Brain microvascular endothelial cell (primary cell): ENCODE measurements around the gene XRN1.
"Not testable (repeated sequence)": the region's sequence is repeated elsewhere in the genome, so short reads cannot be mapped to it uniquely, and the experiment has no call there.

Source experiments
- DNase-seq: peaks from one replicate; pipeline ENCODE4 v3.0.0-alpha.2; 2020
- H3K27ac ChIP-seq: fragments of 250-450 bp; sonication (Bioruptor Pico); 2 replicates; pipeline ENCODE4 v1.5.1; 2020; ENCODE audit warnings: mild to moderate bottlenecking, moderate library complexity
- H3K27me3 ChIP-seq: fragments of 250-450 bp; sonication (Bioruptor Pico); replicated peaks from 2 replicates; pipeline ENCODE4 v1.5.1; 2020; ENCODE audit warnings: mild to moderate bottlenecking
- H3K36me3 ChIP-seq: fragments of 250-450 bp; sonication (Bioruptor Pico); replicated peaks from 2 replicates; pipeline ENCODE4 v1.5.1; 2020; ENCODE audit warnings: mild to moderate bottlenecking
- H3K4me3 ChIP-seq: 2 replicates; pipeline ENCODE4 v1.5.1; 2011; ENCODE audit warnings: low read depth, mild to moderate bottlenecking, control low read depth, low read length, moderate library complexity
- in situ Hi-C: cut with HindIII; loops from 2 replicates; pipeline ENCODE4 v1.10.0; 2017; ENCODE audit warnings: low sequenced_read_pairs, low pct_ligation_motif_present
- TF ChIP-seq, protein P1 (sequence below): IDR thresholded peaks from 2 replicates; pipeline ENCODE4 v1.5.1; 2011; ENCODE audit warnings: low read depth, mild to moderate bottlenecking, moderate library complexity, low read length, control low read depth, inconsistent platforms; ENCODE audit errors: missing control alignments

The XRN1 gene

DNA sequence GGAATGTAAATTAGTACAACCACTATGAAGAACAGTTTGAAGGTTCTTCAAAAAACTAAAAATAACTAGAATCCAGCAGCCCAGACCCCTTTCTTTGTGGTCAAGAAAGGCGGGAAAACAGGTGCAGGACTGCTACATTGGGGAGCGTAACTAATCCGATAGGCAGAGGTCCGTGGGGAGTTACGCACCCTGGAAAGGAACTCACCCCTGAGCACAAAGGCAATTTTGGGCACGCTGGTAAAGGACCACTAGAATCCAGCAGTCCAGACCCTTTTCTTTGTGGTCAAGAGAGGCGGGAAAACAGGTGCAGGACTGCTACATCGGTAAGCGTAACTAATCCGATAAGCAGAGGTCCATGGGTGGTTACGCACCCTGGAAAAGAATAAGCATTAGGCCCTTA lies 9.7 kb downstream of the XRN1 start:
- H3K27me3 ChIP-seq, H3K36me3 ChIP-seq, H3K27ac ChIP-seq, in situ Hi-C loops, DNase-seq, H3K4me3 ChIP-seq: not testable (repeated sequence)

DNA sequence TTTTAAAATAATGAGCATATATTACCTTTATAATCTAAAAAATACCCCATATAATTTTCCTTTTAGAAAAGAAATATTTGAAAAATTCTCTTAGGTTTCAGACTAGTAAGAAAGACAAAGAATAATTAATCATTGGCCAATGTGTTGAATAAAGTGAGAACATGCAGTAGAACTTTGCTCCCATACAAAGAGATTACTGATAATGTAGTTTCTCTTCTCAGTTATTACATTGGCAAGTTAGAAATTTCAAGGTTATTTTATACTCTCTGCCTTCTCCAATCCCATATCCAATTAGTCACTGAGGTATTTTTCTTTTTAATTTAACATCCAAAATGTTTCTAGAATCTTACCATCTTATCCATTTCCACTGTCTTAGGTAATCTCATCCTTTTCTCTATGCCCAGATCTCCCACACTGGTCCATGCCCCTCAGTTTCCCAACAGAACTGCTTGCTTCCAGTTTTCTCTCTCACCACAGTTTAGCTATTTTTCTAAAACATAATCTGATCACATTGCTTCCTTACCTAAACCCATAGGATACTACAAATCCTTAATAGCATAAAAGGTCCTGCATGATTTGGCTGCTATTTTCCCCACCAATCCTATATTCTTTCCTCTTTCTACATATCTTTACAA lies 10.8 kb downstream of the XRN1 start:
- Histone ChIP-seq H3K36me3 (peaks cover 4% of the 10 kb centered on the region), H3K27ac (no peak overlapping the region), H3K4me3 (no peak overlapping the region), H3K27me3 (no peaks in the 10 kb centered on the region)
- TF ChIP-seq, protein P1, sequence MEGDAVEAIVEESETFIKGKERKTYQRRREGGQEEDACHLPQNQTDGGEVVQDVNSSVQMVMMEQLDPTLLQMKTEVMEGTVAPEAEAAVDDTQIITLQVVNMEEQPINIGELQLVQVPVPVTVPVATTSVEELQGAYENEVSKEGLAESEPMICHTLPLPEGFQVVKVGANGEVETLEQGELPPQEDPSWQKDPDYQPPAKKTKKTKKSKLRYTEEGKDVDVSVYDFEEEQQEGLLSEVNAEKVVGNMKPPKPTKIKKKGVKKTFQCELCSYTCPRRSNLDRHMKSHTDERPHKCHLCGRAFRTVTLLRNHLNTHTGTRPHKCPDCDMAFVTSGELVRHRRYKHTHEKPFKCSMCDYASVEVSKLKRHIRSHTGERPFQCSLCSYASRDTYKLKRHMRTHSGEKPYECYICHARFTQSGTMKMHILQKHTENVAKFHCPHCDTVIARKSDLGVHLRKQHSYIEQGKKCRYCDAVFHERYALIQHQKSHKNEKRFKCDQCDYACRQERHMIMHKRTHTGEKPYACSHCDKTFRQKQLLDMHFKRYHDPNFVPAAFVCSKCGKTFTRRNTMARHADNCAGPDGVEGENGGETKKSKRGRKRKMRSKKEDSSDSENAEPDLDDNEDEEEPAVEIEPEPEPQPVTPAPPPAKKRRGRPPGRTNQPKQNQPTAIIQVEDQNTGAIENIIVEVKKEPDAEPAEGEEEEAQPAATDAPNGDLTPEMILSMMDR, result no peak
- DNase-seq, result no peak
- in situ Hi-C loops, result no loop called here

DNA sequence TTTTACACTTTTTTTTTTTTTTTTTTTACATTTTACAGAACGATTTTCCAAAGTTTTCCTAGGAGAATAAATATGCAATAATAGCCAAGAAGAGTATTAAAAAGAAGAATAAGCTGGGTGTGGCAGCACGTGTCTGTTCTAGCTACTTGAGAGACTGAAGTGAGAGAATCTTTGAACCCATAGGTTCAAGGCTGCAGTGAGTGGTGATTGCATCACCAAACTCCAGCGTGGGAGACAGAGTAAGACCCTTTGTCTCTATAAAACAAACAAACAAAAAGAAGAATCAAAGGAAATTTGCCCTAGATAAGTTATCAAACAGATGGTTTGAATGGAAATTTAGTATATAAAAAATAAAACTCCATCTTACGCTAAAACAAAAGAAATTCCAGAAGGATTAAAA lies 13.3 kb downstream of the XRN1 start:
- DNase-seq, result no peak

DNA sequence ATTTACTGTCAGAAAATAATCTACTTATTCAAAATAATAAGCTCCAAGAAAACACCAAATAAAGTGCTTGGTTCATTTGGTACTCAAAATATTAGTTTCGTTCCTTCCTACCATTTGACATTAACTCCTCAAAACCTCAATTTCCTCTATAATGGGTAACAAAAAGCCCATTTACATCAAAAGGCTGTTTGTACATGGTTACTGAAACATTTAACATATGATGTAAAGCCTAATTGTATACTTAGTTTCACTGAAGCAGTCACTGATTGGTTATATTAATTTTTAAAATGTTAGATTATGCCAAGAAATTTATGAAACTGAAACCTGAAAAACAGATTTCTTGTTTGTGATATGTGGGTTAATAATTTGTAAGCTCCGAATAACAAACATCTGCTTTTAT lies 14.7 kb downstream of the XRN1 start:
- no peak for DNase-seq
- TF ChIP-seq, protein P1, result no peak
- H3K4me3 ChIP-seq, result no peak overlapping the region
- H3K27me3 ChIP-seq, result no peaks in the 10 kb centered on the region
- in situ Hi-C loops, result no loop called here
- H3K27ac ChIP-seq, result no peak overlapping the region
- H3K36me3 ChIP-seq, result peaks cover 11% of the 10 kb centered on the region

More for the DNA sequence above, 13.3 kb downstream of the XRN1 start:
- TF ChIP-seq, protein P1, result no peak
- H3K27ac ChIP-seq, result no peak overlapping the region
- H3K27me3 ChIP-seq, result no peaks in the 10 kb centered on the region
- in situ Hi-C loops, result no loop called here
- peaks cover 11% of the 10 kb centered on the region for H3K36me3 ChIP-seq
- no peak overlapping the region for H3K4me3 ChIP-seq

DNA sequence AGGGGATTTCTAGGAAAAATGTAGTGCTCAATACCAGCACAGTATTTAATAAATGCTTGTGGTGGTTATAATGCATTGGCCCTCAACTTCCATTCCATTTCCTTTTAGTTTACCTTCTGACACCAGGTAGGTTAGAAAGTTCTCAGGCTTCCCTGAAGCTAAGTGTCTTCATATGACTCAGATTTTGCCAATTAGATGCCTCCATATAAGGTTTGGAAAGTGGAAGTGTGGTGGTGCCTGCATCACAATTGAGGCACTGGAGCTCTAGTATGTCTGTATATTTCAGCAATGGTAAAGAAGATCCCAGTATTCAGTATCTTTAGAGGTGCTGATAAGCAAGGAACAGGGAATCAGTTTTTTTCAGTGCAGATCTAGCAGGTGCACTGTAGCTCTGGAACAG lies 18.3 kb downstream of the XRN1 start:
- no peak for DNase-seq
- peaks cover 11% of the 10 kb centered on the region for H3K36me3 ChIP-seq
- H3K27me3 ChIP-seq, result no peaks in the 10 kb centered on the region
- H3K4me3 ChIP-seq, result no peak overlapping the region
- H3K27ac ChIP-seq, result no peak overlapping the region
- TF ChIP-seq, protein P1, result no peak
- in situ Hi-C loops, result no loop called here

DNA sequence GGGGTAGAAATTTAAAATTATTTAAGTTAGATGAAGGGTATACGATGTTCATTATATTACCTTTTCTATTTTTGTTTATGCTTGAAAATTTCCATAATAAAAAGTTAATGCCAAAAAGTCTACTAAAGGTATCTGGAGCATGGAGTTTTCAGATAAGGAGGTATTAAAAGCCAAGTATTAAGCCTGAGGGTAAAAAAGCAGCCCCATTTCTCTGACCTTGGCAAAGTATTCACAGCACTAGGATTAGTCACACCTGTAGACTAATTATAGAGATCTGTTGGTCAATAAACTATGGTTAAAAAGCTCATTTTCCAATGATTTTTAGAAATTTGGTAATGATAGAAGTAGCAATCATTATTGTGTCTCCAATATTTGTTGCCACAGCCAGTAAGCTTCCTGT lies 23.1 kb downstream of the XRN1 start:
- TF ChIP-seq, protein P1, result no peak
- Histone ChIP-seq H3K36me3 (peaks cover 3% of the 10 kb centered on the region), H3K27ac (no peak overlapping the region), H3K27me3 (no peaks in the 10 kb centered on the region), H3K4me3 (no peak overlapping the region)
- no peak for DNase-seq
- in situ Hi-C loops, result no loop called here
